Measurements from ENCODE around the gene ARID3A. TPM values are rescaled to one million over a fixed set of nuclear protein-coding genes. Genes with fewer than 3 reads are reported as not detected.

The ARID3A gene
- total RNA-seq, 2 experiments from 2014 or later = 18.7 to 22.1 TPM

DNA sequence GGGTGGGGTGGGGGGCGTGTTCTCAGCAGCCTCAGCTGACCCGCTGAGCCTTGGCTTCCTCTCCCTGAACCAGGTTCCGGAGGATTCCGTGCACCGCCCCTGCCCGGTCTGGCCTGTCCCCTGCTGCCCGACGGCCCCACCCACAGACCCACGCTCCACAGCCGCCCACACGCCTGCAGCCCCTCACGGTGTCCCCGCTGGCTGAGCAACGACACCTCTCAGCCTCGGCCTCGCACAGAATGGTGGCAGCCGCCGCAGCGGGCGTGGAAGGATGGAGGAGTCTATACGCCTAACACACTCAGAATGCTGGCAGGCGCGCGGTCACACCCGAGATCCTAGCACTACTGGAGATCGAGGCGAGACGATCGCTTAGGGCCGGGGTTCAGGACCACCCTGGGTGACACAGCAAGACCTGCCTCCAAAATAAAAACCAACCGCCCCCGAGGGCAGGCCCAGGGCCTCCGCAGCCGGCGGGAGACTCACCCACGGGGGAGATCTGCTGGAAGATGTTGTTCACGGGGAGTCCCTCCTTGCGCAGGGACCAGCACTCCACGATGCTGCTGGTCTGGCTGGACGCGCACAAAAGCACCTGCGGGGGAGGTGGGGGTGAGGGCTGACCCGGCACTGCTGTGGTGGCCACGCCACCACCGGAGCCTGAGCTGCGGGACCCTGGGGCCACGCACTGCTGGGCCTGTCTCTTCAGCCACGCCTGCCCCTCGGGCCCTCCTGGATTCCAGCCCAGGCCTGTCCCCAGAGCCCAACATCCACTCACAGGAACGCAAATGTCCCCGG is 41.2 kb upstream of the ARID3A start:
- H3K4me1 Mint-ChIP-seq (ENCODE audit: low read depth) = peaks cover 4% of the 10 kb centered on the region
- H3K4me3 Mint-ChIP-seq = no peak overlapping the region
- no peaks in the 10 kb centered on the region for H3K9me3 Mint-ChIP-seq
- H3K36me3 Mint-ChIP-seq (ENCODE audit: low read depth) = peaks cover 2% of the 10 kb centered on the region
- DNase-seq (no peak), ATAC-seq (no peak)
- H3K27ac Mint-ChIP-seq = no peak overlapping the region
- intact Hi-C loops (cut with micrococcal nuclease) = no loop called here
- ChIA-PET CTCF (no interaction called here), POLR2A (no interaction called here)
- TF ChIP-seq, protein P1, sequence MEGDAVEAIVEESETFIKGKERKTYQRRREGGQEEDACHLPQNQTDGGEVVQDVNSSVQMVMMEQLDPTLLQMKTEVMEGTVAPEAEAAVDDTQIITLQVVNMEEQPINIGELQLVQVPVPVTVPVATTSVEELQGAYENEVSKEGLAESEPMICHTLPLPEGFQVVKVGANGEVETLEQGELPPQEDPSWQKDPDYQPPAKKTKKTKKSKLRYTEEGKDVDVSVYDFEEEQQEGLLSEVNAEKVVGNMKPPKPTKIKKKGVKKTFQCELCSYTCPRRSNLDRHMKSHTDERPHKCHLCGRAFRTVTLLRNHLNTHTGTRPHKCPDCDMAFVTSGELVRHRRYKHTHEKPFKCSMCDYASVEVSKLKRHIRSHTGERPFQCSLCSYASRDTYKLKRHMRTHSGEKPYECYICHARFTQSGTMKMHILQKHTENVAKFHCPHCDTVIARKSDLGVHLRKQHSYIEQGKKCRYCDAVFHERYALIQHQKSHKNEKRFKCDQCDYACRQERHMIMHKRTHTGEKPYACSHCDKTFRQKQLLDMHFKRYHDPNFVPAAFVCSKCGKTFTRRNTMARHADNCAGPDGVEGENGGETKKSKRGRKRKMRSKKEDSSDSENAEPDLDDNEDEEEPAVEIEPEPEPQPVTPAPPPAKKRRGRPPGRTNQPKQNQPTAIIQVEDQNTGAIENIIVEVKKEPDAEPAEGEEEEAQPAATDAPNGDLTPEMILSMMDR (IDR thresholded peaks at IDR 0.05) = no peak
- H3K27me3 Mint-ChIP-seq = no peaks in the 10 kb centered on the region

GRCh38 chr19:885536-886224 is 40.2 kb upstream of the ARID3A start:
- DNase-seq = no peak
- Mint-ChIP-seq H3K27ac (no peak overlapping the region), H3K27me3 (no peaks in the 10 kb centered on the region), H3K36me3 (ENCODE audit: low read depth) (peaks cover 2% of the 10 kb centered on the region), H3K4me3 (no peak overlapping the region), H3K9me3 (no peaks in the 10 kb centered on the region), H3K4me1 (ENCODE audit: low read depth) (peaks cover 4% of the 10 kb centered on the region)
- TF ChIP-seq, protein P1 (IDR thresholded peaks at IDR 0.05) = no peak
- POLR2A ChIA-PET = no interaction called here
- no peak for ATAC-seq
- CTCF ChIA-PET = no interaction called here
- intact Hi-C loops (cut with micrococcal nuclease) = no loop called here

- no peaks in the 10 kb centered on the region for H3K27me3 Mint-ChIP-seq
- H3K27ac Mint-ChIP-seq = no peak overlapping the region
- ChIA-PET CTCF (no interaction called here), POLR2A (no interaction called here)
- H3K36me3 Mint-ChIP-seq (ENCODE audit: low read depth) = no peaks in the 10 kb centered on the region
- intact Hi-C loops (cut with micrococcal nuclease) = no loop called here
- H3K4me3 Mint-ChIP-seq = no peak overlapping the region
- ATAC-seq = no peak
- TF ChIP-seq, protein P1 (IDR thresholded peaks at IDR 0.05) = no peak
- peaks cover 7% of the 10 kb centered on the region for H3K4me1 Mint-ChIP-seq (ENCODE audit: low read depth)
- no peaks in the 10 kb centered on the region for H3K9me3 Mint-ChIP-seq
- DNase-seq = peak; percentile 34
Observed at GRCh38 chr19:887072-887471, 38.8 kb upstream of the ARID3A start.

DNA sequence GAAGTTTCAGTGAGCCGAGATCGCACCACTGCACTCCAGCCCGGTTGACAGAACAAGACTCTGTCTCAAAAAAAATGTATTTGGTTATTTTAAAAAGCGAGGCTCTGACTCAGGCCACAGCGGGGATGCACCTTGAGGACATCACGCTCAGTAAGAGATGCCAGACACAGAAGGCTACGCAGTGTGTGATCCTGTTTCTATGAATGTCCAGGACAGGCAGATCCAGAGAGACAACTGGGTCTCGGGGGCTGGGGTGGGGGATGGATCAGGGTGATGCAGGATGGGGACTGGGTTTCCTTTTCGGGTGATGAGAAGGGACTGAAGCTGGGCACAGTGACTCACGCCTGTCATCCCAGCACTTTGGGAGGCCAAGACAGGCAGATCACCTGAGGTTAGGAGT is 38.2 kb upstream of the ARID3A start:
- ATAC-seq (no peak), DNase-seq (no peak)
- no peaks in the 10 kb centered on the region for H3K27me3 Mint-ChIP-seq
- POLR2A ChIA-PET = no interaction called here
- no peaks in the 10 kb centered on the region for H3K9me3 Mint-ChIP-seq
- H3K4me3 Mint-ChIP-seq = no peak overlapping the region
- intact Hi-C loops (cut with micrococcal nuclease) = no loop called here
- TF ChIP-seq, protein P1 (IDR thresholded peaks at IDR 0.05) = no peak
- H3K27ac Mint-ChIP-seq = peak overlapping the region; percentile 42
- CTCF ChIA-PET = no interaction called here
- no peaks in the 10 kb centered on the region for H3K36me3 Mint-ChIP-seq (ENCODE audit: low read depth)
- H3K4me1 Mint-ChIP-seq (ENCODE audit: low read depth) = peaks cover 10% of the 10 kb centered on the region
